ENCODE data around the gene PAQR9.

DNA sequence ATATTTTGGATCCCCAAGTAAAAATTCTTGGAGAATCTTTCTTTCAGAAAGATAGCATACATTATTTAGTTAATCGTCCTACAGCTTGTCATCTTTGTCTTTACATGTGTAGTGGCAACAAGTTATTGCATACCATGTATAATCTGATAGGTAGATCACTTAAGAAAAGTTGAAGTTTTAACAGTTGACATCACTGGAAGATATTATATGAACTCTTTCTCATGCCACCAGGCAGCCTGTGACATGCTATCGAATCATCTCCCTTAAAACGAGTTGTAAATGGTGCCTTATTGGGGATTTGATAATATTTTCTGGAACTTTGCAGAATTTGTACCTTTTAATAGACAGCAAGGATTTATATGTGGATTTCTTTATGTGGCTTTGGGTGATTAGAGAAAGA is 46.5 kb upstream of the PAQR9 start:
- TF ChIP-seq, protein P1, sequence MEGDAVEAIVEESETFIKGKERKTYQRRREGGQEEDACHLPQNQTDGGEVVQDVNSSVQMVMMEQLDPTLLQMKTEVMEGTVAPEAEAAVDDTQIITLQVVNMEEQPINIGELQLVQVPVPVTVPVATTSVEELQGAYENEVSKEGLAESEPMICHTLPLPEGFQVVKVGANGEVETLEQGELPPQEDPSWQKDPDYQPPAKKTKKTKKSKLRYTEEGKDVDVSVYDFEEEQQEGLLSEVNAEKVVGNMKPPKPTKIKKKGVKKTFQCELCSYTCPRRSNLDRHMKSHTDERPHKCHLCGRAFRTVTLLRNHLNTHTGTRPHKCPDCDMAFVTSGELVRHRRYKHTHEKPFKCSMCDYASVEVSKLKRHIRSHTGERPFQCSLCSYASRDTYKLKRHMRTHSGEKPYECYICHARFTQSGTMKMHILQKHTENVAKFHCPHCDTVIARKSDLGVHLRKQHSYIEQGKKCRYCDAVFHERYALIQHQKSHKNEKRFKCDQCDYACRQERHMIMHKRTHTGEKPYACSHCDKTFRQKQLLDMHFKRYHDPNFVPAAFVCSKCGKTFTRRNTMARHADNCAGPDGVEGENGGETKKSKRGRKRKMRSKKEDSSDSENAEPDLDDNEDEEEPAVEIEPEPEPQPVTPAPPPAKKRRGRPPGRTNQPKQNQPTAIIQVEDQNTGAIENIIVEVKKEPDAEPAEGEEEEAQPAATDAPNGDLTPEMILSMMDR (IDR thresholded peaks at IDR 0.05), result no peak
- TF ChIP-seq EP300 (IDR thresholded peaks at IDR 0.05) (no peak), POLR2A (IDR thresholded peaks at IDR 0.05) (no peak)
